LNCaP clone FGC (cell line): ENCODE results near the gene CCDC28B.

Experiments
- DNase-seq: peaks from one replicate; pipeline ENCODE4 v3.0.0-alpha.2; 2011; ENCODE audit warnings: low read depth
- H3K4me3 ChIP-seq: 2 replicates; pipeline ENCODE4 v1.5.1; 2011; ENCODE audit warnings: mild to moderate bottlenecking, low read depth, low read length, control low read depth
- TF ChIP-seq, protein P1 (sequence below): IDR thresholded peaks from 2 replicates; pipeline ENCODE4 v1.5.1; 2012; ENCODE audit warnings: mild to moderate bottlenecking; ENCODE audit not compliant: control insufficient read depth, insufficient read depth; ENCODE audit errors: extremely low read depth

CCDC28B gene

DNA sequence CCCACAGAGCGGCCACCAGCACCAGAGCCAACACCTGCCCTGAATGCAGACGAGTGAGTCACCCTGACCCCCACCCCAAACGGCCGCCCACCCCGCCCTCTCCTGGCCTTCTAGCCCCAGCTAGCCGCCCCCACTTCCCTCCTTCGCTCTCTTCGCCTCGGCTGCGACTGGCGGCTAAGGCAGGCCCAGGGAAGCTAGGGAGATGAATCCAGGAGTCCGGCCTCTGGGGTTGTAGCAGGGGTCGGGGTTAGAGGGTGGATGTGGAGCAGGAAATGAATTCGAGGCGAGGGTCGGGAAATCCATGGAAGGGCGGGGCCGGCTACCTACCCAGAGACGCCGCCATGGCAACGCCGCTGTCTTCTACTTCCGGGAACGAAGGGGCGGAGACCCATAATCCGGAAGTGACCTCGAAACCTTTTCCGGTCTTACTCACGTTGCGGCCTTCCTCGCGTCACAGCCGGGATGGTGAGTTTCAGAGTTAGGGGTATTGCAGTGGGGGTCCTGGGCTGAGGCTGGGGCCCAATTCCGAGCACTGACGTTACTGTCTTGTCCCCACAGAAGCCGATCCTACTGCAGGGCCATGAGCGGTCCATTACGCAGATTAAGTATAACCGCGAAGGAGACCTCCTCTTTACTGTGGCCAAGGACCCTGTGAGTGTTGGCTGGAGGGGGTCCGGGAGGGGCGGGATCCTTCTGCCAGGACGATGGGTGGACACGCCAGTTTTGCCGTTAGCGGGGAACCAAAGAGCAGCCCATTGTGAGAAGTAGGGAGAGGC, 21.8 kb downstream of the CCDC28B start, which contains the start of the genes EIF3I and TMEM234:
Gene EIF3I, plus strand, starts transcription at position 428 of the 776 bp plus-strand sequence. Its CDS starts 35 bp downstream, at position 463.
Gene TMEM234, minus strand, starts transcription at position 374 of the 776 bp plus-strand sequence. Its CDS starts 31 bp downstream, at position 343.
- TF ChIP-seq, protein P1, sequence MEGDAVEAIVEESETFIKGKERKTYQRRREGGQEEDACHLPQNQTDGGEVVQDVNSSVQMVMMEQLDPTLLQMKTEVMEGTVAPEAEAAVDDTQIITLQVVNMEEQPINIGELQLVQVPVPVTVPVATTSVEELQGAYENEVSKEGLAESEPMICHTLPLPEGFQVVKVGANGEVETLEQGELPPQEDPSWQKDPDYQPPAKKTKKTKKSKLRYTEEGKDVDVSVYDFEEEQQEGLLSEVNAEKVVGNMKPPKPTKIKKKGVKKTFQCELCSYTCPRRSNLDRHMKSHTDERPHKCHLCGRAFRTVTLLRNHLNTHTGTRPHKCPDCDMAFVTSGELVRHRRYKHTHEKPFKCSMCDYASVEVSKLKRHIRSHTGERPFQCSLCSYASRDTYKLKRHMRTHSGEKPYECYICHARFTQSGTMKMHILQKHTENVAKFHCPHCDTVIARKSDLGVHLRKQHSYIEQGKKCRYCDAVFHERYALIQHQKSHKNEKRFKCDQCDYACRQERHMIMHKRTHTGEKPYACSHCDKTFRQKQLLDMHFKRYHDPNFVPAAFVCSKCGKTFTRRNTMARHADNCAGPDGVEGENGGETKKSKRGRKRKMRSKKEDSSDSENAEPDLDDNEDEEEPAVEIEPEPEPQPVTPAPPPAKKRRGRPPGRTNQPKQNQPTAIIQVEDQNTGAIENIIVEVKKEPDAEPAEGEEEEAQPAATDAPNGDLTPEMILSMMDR, result no peak
- H3K4me3 ChIP-seq, result peak within 1 kb of the TSS; percentile 100
- DNase-seq, result peak; percentile 72

DNA sequence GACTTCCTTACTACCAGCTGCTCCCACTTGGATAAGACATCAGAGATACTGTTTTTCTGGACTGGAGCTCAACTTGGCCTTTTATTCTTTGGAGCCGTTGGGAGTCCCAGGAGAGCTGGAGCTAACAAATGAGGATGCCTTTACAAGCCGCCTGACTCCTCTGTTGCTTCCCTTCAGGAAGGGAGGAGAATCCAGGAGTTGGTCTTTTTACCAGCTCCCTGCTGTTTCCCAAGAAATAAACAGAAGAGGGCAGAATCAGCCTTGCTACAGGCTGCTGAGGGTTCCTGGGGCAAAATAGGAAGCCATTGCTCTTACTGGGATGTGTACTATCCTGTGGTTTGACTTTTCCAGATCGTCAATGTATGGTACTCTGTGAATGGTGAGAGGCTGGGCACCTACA, 23.3 kb downstream of the CCDC28B start:
- TF ChIP-seq, protein P1, result peak; percentile 31; the same call in 1 of the 2 replicates
- no peak for DNase-seq
- peak overlapping the region; percentile 100 for H3K4me3 ChIP-seq

DNA sequence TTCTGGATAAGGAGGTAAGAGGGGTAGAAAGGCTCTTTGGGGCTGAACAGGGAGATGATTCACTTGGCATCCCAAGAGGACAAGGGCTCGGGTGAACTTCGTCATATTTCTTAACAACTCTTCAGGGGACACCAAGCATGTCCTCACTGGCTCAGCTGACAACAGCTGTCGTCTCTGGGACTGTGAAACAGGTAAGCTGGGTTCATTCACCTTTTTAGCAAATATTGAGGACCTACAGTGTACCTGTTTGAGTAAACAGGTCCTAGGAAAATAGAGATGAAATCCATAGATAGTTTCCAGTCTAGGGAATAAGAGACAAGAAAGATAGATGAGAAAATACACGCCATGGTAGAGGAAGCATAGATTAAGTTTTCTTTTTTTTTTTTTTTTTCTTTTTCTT, 23.9 kb downstream of the CCDC28B start:
- peak overlapping the region; percentile 100 for H3K4me3 ChIP-seq
- peak; percentile 73 for DNase-seq
- TF ChIP-seq, protein P1, result no peak

DNA sequence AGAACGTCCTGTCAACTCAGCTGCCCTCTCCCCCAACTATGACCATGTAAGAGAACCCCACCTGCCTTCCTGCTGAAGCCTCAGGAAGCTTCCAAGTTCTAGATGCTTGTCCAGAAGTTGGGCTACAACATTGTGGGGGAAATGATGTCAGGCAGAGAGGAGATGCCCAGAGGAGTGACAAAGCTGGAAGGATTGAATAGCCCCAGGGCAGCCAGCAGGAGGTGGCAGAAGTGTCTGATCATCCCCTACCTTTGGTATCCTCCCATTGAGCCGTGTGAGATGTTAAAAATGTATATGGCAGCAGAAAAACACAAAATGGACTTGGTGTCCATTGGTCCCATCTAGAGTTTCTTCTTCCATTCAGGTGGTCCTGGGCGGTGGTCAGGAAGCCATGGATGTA, 28.4 kb downstream of the CCDC28B start:
- H3K4me3 ChIP-seq, result no peak overlapping the region
- TF ChIP-seq, protein P1, result no peak
- no peak for DNase-seq

DNA sequence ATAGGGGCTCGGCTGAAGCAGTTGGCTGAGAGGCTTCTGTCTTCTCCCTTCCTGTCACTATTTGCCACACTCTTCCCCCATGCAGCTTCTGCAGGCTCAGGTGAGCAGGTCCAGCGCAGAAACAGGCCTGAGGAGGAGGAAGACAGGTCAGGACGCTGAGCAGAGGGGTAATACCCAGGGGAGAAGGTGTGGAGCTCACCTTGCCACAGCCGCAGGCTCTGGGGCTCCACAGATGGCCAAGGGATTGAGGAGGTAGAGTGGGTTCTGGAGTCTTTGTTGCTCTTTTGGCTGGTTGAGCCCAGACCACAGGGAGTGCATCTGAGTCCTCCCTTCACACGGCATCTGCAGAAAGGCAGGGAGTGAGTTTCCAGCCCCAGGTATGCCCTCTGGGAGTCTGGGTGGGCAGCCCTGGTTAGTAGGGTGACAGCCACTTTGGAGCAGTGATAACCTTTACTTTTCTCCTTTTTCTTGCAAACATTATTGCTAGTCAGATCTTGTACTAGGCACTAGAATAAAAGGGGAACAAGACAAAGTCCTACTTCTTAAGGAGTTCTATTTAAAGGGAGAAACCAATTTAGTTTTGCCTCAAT, 31.5 kb downstream of the CCDC28B start:
- no peak overlapping the region for H3K4me3 ChIP-seq
- TF ChIP-seq, protein P1, result no peak
- no peak for DNase-seq

DNA sequence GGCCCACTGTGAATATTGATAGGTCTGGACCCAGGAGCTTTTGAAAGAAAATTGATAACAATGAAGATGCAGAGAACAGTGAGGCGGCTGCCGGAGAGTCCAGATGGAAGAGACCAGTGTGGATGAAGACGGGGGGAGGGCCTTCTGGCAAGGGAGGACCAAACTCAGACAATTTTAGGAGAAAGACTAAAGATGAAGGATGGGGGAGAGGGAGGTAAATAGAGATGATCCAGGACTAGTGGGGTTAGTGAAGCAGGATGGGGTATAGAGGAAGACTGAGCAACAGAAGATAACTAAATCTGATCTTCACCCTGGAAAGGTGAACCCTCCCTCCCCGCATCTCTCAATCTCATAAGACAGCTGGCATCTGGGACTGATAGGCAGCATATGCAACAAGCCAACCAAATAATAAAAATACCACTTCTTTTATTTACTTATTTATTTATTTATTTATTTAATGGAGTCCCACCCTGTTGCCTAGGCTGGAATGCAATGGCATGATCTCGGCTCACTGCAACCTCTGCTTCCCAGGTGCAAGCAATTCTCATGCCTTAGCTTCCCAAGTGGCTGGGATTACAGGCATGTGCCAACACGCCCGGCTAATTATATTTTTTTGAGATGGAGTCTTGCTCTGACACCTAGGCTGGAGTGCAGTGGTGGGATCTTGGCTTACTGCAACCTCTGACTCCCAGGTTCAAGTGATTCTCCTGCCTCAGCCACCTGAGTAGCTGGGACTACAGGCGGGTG, 32.3 kb downstream of the CCDC28B start:
- DNase-seq, result no peak
- TF ChIP-seq, protein P1, result no peak

More for the DNA sequence above, 32.3 kb downstream of the CCDC28B start:
- H3K4me3 ChIP-seq, result no peak overlapping the region
